Psoas muscle (tissue), 8 donors: ENCODE results near the gene ISCU. TPM values are rescaled to one million over a fixed set of nuclear protein-coding genes. Genes with fewer than 3 reads are reported as not detected.

Experiments
- ATAC-seq, 4 donors: fragments of 200-7000 bp; cut with Tn5 transposase; one replicate each; pipeline ENCODE4 v1.9.1; 2020; ENCODE audit warnings: moderate library complexity in 3 of 4, mild to moderate bottlenecking in 2 of 4
- DNase-seq, 2 donors: peaks; one replicate each; pipeline ENCODE4 v3.0.0-alpha.2; 2020
- H3K27ac ChIP-seq: fragments of 200-600 bp; one replicate; pipeline ENCODE4 v1.8.0; 2022
- H3K27me3 ChIP-seq, 3 donors: fragments of 200-600 bp in 1 of 3; one replicate each; pipeline versions ENCODE4 v1.6.1 to v1.8.0; 2013 to 2022; ENCODE audit warnings: low read length in 2 of 3, mild to moderate bottlenecking in 2 of 3, moderate library complexity in 1 of 3; ENCODE audit not compliant: insufficient read depth in 3 of 3
- H3K36me3 ChIP-seq, 2 donors: fragments of 200-600 bp in 1 of 2; one replicate each; pipeline versions ENCODE4 v1.6.1 to v1.8.0; 2013 to 2022; ENCODE audit warnings: low read depth in 1 of 2, mild to moderate bottlenecking in 1 of 2, moderate library complexity in 1 of 2; ENCODE audit not compliant: insufficient read depth in 1 of 2
- H3K4me1 ChIP-seq: fragments of 200-600 bp; one replicate; pipeline ENCODE4 v1.8.0; 2022
- H3K4me3 ChIP-seq: fragments of 200-600 bp; one replicate; pipeline ENCODE4 v1.8.0; 2022; ENCODE audit warnings: mild to moderate bottlenecking
- H3K9me3 ChIP-seq: fragments of 200-600 bp; one replicate; pipeline ENCODE4 v1.8.0; 2022
- CTCF ChIP-seq: fragments of 200-600 bp; IDR thresholded peaks from one replicate; pipeline ENCODE4 v1.8.0; 2022; ENCODE audit warnings: antibody characterized with exemption
- WGBS, 3 donors: extraction: QIAGEN DNeasy Blood & Tissue Kit; methylation state at CpG; one replicate each; pipeline versions ENCODE4 v1.1.6 to v1.1.7; 2013; 5-methylcytosine and 5-hydroxymethylcytosine counted together
- intact Hi-C, 2 donors: fragments of 100-400 bp; cut with DNase I; formaldehyde crosslinking; loops; one replicate each; pipeline versions ENCODE4 v1.11.0 to v1.14.2; 2022
- polyA plus RNA-seq, 3 donors: library from polyadenylated mRNA; stranded (reverse); fragments of 200-250 nt; gene quantifications; one replicate each; pipeline ENCODE4 v1.2.3, GENCODE V29; 2013
- total RNA-seq, 4 donors: library from RNA; stranded (reverse); fragmentation: NEBNext Ultra II Directional in 2 of 4; extraction: Animal tissue kit (Norgen Biotek cat#: 25700) in 2 of 4; gene quantifications; one replicate each; pipeline versions ENCODE4 v1.2.1 to v1.2.4, GENCODE V29; 2021 to 2023
- donor health status: healthy with polysubstance abuse.
- donor health status: DM: no; HTN: no; CAD: no; lungs with moderate emphysema.
- donor health status: Bipolar disorder and iron deficiency.
- donor health status: healthy.
- donor health status: DM: yes; HTN: yes; CAD: no.
- donor health status: DM: no; HTN: no; CAD: no.
- donor health status: DM: no; HTN: no; CAD: no.
- donor health status: DM: yes; HTN: yes; CAD: no.

ISCU gene
- total and polyA plus RNA-seq, 7 donors = 148 to 352 (median 220) TPM

- peak in 3 of 4 donors; percentile 46 to 74 (median 49) for ATAC-seq
- Histone ChIP-seq H3K27me3 (no peaks in the 10 kb centered on the region), H3K4me3 (no peak overlapping the region), H3K9me3 (no peaks in the 10 kb centered on the region), H3K27ac (peak overlapping the region; percentile 58), H3K4me1 (peaks cover 7% of the 10 kb centered on the region), H3K36me3 (peaks cover 17 to 77% of the 10 kb centered on the region in 2 donors)
- no peak for TF ChIP-seq CTCF
- DNase-seq = no peak
- 43 to 61% (median 46%) methylated on average over 4 of the region's 4 CpGs for WGBS, 3 donors
- intact Hi-C loops = no loop called here
Measured at GRCh38 chr12:108542320-108542719, 20.1 kb upstream of the ISCU start.

DNA sequence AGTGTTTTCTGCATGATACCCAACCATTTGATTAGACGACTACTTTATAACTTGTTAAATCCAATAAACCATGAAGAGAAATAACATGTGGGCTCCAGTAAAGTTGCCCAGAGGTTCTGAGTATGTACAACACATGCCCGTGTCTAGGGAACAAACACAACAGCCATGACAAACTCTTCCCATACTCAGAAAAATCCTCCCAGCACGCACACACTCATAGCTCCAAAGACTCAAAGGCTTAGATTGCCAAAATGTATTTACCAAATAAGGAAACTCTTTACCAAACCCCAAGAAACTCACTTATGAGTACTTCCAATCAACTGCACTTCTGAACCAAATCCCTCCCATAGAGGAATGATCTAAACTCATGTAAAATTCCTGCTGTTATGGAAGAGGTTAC lies 18.7 kb upstream of the ISCU start:
- peaks cover 7% of the 10 kb centered on the region for H3K4me1 ChIP-seq
- no peaks in the 10 kb centered on the region for H3K9me3 ChIP-seq
- ATAC-seq (no peak), DNase-seq (no peak)
- H3K27ac ChIP-seq = no peak overlapping the region
- intact Hi-C loops = no loop called here
- peaks cover 20 to 77% of the 10 kb centered on the region in 2 donors for H3K36me3 ChIP-seq
- no peaks in the 10 kb centered on the region for H3K27me3 ChIP-seq
- WGBS, 3 donors = 80 to 91% (median 84%) methylated on average over 3 of the region's 3 CpGs
- no peak for TF ChIP-seq CTCF
- no peak overlapping the region for H3K4me3 ChIP-seq

GRCh38 chr12:108547686-108548085 lies 14.7 kb upstream of the ISCU start:
- intact Hi-C loops = no loop called here
- TF ChIP-seq CTCF = no peak
- 47 to 57% (median 51%) methylated on average over 9 of the region's 9 CpGs for WGBS, 3 donors
- Histone ChIP-seq H3K27me3 (no peaks in the 10 kb centered on the region), H3K4me3 (no peak overlapping the region), H3K4me1 (peaks cover 11% of the 10 kb centered on the region), H3K27ac (no peak overlapping the region), H3K9me3 (no peaks in the 10 kb centered on the region), H3K36me3 (peaks cover 15 to 67% of the 10 kb centered on the region in 2 donors)
- ATAC-seq = peak; percentile 79 to 95 (median 90)
- DNase-seq = no peak

DNA sequence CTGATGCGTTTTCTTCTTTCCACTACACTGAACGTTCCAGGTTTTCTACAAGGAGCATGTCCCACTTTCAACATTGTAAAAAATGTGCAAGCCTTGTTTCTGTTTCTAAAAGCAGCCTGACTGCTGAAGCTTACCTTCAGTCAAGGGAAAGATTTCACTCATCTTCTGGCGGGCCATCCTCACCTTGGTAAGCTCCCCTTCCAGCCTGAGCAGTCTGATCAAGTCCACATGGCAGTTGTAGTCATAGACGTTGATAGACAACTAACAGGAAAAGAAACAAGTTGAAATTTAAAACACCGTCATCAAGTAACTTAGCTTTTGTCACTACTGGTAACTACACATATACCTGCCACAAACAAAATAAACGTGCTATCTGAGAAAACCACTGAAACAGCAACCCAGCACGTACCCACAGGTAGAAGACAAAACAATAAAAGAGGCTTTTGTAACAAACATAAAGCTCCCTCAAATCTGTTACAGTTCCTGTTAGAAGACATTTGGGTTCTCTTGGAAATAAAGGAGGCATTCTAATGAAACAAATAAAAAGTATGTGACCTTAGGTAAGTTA lies 13.4 kb upstream of the ISCU start:
- Histone ChIP-seq H3K4me3 (no peak overlapping the region), H3K4me1 (peaks cover 11% of the 10 kb centered on the region), H3K36me3 (peaks cover 9 to 54% of the 10 kb centered on the region in 2 donors), H3K27me3 (no peaks in the 10 kb centered on the region), H3K27ac (no peak overlapping the region), H3K9me3 (no peaks in the 10 kb centered on the region)
- TF ChIP-seq CTCF = no peak
- 61 to 68% (median 65%) methylated on average over 7 of the region's 7 CpGs for WGBS, 3 donors
- ATAC-seq (no peak), DNase-seq (no peak)
- intact Hi-C loops = no loop called here

- Histone ChIP-seq H3K36me3 (peaks cover 4 to 38% of the 10 kb centered on the region in 2 donors), H3K27me3 (no peaks in the 10 kb centered on the region), H3K9me3 (no peaks in the 10 kb centered on the region), H3K4me1 (peaks cover 24% of the 10 kb centered on the region), H3K27ac (no peak overlapping the region), H3K4me3 (no peak overlapping the region)
- no peak for TF ChIP-seq CTCF
- intact Hi-C loops = no loop called here
- ATAC-seq (no peak), DNase-seq (no peak)
- WGBS, 3 donors = 79 to 84% (median 79%) methylated on average over 5 of the region's 5 CpGs
Measured at GRCh38 chr12:108551535-108551934, 10.9 kb upstream of the ISCU start.
